NCI-H2029 treated with DMSO at 0.1 percent for 48 hours (cell line): Measurements from ENCODE around the gene USP6NL.

ENCODE experiments used
- DNase-seq: peaks from one replicate; lab custom pipeline; 2025; lab: John Stamatoyannopoulos, UW

The USP6NL gene

GRCh38 chr10:11551104-11551503, 60.3 kb downstream of the USP6NL start:
- DNase-seq, result no peak

- no peak for DNase-seq
Observed at GRCh38 chr10:11548768-11549099, 62.7 kb downstream of the USP6NL start.

DNA sequence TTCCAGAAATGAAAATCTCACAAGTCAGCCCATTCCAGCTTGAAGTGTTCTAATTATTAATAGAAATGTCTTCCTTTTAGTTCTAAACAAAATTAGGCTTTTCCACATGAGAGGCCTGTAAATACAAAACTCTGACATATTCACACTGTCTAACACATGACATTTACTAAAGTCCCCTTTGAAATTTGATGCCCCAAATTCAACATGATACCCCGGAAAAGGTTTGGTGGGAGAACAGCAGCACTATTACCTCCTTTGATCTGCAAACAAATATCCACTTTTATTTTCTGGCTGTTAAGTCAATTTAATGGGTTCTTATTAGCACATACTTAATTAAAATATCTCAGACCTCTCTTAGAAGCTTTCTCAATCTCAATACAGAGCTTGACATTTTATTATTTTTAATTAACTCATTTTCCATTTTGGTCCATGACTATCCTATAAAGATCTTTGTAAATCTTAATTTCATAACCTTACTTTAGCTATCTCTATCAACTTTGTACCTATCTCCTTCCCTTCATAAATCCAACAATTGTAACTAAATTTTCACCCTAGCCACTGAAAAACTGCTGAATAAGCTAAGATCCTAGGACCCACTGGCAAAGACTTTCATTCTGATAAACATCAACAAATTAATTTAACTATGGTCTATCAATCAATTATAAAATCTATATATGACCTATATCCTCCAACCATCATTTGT, 63.2 kb downstream of the USP6NL start:
- no peak for DNase-seq

DNA sequence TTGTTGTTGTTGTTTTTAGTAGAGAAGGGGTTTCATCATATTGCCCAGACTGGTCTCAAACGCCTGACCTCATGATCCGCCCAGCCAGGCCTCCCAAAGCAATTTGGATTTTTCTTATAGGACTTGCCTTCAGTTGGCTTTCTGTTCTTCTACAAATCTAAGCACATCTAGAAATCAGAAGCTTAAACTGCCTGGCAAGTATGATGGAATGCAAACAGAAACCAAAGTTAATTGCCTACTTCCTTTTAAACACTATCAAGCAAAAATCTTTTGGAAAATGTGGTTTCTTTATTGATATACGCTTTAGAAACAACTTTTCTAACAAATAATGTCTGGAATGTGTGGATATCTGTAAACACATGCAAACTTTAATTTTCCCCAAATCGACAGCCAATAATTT, 64.9 kb downstream of the USP6NL start:
- no peak for DNase-seq

GRCh38 chr10:11541296-11541695, 70.2 kb downstream of the USP6NL start:
- no peak for DNase-seq

- no peak for DNase-seq
Observed at GRCh38 chr10:11539191-11539868, 72.1 kb downstream of the USP6NL start.

DNA sequence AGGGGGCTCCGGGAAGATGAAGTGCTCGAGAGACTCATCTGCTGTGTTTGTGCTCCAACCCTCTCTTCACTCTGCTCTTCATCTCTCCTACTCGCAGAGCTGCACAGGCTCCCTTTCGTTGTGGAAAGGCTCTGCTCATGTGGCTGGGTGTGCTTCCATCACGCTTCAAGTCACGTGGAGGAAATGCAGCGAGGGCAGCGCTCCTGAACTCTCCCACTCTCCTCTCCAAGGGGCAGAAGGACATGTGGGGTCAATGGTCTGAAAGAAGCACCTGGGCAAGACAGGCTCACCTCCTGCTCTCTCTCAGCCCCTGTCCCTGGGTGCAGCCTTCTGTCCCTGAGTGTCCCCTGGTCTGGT, 72.6 kb downstream of the USP6NL start:
- DNase-seq, result no peak

DNA sequence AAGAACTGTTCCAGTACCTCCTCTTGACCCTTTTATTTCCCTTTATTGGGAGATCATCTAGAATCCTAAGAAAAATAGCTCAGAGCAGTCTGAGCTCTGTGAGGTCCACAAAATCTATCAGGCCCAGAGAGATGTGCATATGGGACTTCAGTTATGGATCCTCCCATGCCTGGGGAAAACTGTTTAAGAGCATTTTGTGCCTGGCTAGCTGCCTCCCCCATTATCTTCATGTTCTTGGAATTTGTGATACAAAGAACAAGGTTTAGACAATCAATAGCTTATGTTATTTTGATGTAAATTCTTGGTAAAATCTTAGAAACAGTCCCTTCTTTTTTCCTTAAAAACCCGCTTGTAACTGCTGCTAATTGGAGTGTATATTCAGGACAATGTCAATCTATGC, 75.2 kb downstream of the USP6NL start:
- no peak for DNase-seq

DNA sequence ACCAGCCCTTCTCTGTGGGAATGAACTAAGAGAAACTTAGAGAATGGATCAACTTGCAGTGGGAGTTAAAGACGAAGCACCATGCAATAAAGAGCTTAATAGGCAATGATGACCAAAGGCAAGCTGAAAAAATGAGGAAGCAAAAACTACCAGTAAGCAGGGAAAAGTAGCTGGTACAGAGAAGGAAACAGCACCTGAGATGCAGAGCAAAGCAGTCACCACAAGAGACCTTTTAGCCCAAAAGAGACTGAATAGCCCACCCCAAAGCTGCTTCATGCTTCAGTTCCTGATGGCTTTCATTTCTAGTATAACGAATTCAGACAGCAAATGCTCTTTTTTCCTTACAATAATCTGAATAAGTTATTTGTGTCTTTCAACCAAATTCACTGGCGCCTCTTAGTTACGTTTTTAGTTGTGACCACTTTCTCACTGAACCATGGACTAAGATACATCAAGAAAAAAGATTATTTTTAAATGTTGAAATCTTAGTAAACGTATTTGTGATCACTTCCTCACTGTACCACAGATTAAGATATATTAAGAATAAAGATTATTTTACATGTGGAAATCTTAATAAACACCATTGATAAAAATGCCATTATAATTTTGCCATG, 76.0 kb downstream of the USP6NL start:
- no peak for DNase-seq

- DNase-seq, result no peak
Observed at GRCh38 chr10:11533328-11533781, 78.1 kb downstream of the USP6NL start.

DNA sequence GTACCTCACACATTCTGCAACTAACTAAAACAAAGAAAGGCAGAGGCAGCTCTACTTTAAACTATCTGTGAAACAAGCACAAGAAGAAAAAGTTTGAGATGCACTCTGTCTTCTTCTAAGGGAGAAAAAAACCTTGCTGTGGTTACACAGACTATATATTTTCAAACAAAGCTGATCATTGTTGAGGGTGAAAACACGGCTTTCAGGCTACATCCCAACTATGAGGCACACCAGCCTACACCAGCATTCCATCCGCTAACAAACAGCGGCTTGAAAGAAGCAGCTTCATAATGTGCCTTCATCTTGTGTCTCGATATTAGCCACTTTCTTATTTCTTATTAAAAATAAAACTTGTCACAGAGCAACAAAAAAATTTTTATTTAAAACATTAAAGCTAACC, 79.1 kb downstream of the USP6NL start:
- DNase-seq, result no peak

- no peak for DNase-seq
Observed at GRCh38 chr10:11530806-11531205, 80.6 kb downstream of the USP6NL start.

GRCh38 chr10:11529276-11529903, 82.1 kb downstream of the USP6NL start:
- no peak for DNase-seq

GRCh38 chr10:11528286-11528685, 83.2 kb downstream of the USP6NL start:
- no peak for DNase-seq

GRCh38 chr10:11527691-11528255, 83.7 kb downstream of the USP6NL start:
- DNase-seq, result no peak

DNA sequence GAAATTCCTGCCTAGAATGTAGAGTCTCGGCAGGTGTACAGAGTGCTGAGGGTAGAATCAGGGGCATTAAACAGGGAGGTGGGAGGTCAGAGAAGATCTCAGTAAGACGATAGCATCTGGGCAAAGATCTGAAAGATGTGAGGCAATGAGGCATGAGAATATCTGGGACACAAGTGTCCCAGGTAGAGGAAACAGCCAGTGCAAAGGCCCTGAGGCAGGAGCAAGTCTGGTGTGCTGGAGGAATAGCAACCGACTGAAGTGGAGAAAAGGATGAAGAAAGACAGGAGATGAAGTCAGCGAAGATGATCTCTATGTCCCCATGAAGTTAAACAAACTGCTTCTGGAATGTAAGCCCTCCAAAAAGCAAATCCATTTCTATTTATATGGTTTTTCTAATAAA, 84.4 kb downstream of the USP6NL start:
- no peak for DNase-seq

- no peak for DNase-seq
Observed at GRCh38 chr10:11525503-11525902, 85.9 kb downstream of the USP6NL start.

GRCh38 chr10:11522821-11523245, 88.6 kb downstream of the USP6NL start:
- no peak for DNase-seq

DNA sequence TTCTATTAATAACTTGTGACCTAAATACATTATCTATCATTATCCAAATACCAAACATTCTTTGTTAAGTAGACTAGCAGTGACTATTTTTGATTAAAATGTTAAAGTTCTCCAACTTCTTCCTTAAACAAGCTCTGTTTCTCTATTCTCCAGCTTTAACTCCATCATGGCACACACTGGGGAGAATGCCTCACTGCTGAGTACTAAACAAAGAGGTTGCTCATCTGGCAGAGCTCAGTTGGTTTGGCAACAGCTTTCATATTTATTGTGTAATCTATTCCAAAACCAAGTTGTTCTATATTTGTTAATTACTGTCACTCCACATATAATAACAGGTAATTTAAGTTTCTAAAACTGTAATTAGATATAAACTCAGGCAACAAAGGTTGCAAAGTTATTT, 89.6 kb downstream of the USP6NL start:
- no peak for DNase-seq

- no peak for DNase-seq
Observed at GRCh38 chr10:11520892-11521291, 90.6 kb downstream of the USP6NL start.

DNA sequence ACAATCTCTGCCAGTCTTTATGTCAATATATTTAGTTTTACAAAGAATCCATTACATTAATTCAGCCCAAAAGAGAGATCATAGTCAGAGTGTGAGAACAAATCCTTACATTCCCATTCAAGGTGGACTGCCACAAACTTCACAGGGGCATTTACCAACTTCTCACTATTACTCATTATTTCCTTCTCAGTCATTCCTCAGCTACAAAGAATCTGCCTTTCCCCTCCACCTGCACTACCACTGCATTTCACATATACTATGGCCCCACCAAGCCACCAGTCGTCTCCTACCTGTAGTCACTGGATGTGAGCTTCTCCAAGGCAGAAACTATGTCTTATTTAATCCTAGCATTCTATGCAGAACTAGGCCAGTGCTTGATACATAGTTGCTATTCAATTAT, 94.3 kb downstream of the USP6NL start:
- DNase-seq, result no peak

GRCh38 chr10:11516431-11516746, 95.1 kb downstream of the USP6NL start:
- DNase-seq, result no peak
